NCI-H460 (cell line): ENCODE results near the gene FOXB2. TPM values are rescaled to one million over a fixed set of nuclear protein-coding genes. Genes with fewer than 3 reads are reported as not detected.
"Not testable (repeated sequence)": the region's sequence is repeated elsewhere in the genome, so short reads cannot be mapped to it uniquely, and the experiment has no call there.

Source experiments
- DNase-seq: peaks from one replicate; pipeline ENCODE4 v3.0.0-alpha.2; 2016; ENCODE audit warnings: low read depth; ENCODE audit errors: extremely low read depth
- polyA plus RNA-seq: library from polyadenylated mRNA; depleted of rRNA; stranded (reverse); fragments of >200 nt; gene quantifications from 2 replicates; pipeline ENCODE4 v1.2.3, GENCODE V29; 2014; cell fraction: nucleus; rRNA removed
- total RNA-seq: library from RNA; depleted of rRNA; stranded (reverse); fragments of >200 nt; shearing (Covaris generic); gene quantifications from 2 replicates; pipeline ENCODE4 v1.2.3, GENCODE V29; 2014; rRNA removed

The FOXB2 gene
- 0.07 TPM in 1 of 2 replicates, not detected in the other for total RNA-seq
- not detected in 2 replicates for polyA plus RNA-seq

DNA sequence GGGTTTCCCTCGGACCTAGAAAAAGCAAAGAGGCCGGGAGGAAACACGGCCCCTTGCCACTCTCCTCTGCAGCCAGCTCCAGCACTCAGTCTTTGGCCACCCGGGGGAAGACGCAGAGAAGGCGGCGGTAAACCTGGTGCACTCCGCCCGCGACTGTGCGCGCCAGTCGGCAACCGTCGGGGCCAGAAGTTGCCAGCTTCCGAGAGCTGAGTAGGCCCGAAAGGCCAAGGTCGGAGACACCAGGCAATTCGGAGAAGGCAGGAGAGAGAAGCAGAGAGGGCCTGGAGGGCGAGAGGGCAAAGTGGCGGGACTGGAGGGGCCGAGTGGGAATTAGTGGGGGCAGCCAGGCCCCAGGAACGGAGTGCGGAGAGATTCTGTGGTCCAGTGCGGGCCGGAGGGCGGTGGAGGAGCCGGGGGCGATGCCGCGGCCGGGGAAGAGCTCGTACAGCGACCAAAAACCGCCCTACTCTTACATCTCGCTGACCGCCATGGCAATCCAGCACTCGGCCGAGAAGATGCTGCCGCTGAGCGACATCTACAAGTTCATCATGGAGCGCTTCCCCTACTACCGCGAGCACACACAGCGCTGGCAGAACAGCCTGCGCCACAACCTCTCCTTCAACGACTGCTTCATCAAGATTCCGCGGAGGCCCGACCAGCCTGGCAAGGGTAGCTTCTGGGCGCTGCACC is at the start of gene FOXB2:
Gene FOXB2 (plus strand): TSS at position 420 of the 690 bp plus-strand sequence. CDS start 0 bp downstream, at position 420.
- DNase-seq = no peak

DNA sequence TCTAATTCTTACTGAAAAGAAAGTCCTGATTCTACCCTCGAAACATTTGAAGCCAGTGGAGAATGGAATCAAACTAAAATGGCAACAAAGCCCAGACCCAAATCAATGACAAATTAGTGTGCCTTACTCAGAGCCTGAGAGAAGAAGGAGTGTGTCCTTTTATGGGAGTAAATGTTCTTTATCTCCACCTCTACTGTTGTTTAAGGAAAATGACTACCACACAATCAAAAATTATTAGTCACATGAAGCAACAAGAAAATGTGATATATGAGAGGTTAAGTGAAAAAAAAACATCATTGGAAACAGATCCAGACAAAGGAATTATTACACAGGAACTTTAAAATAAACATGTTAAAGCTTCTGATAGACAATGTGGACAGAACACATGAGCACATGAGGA is 49.7 kb upstream of the FOXB2 start:
- no peak for DNase-seq

DNA sequence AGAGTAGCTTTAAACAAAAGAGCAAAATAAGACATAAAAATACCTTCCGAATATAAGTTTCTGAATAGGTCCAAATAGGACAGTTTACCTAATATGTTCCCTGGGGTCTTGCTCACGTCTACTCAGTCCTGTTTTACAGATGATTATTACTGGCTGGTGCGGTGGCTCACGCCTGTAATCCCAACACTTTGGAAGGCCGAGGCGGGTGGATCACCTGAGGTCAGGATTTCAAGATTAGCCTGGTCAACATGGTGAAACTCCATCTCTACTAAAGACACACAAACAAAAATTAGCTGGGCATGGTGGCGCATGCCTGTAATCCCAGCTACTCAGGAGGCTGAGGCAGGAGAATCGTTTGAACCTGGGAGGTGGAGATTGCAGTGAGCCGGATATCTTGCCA is 40.6 kb upstream of the FOXB2 start:
- DNase-seq = not testable (repeated sequence)

DNA sequence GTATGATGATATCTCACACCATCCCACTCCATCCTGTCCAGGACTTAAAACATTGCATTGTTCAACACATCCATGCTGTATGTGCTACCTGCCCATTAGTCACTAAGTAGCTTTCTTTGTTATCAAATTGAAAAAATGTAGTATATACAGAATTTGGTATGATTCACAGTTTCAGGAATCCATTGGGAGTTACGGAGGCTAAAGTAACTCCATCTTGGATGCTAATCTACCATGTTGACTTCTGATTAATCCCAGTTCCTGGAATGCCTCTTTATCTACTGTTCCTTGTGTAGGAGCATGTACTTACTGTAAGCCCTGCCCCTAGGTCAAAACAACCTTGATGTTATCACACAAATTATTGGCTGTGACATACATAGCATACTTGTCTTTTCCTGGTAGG is 38.9 kb upstream of the FOXB2 start:
- no peak for DNase-seq

DNA sequence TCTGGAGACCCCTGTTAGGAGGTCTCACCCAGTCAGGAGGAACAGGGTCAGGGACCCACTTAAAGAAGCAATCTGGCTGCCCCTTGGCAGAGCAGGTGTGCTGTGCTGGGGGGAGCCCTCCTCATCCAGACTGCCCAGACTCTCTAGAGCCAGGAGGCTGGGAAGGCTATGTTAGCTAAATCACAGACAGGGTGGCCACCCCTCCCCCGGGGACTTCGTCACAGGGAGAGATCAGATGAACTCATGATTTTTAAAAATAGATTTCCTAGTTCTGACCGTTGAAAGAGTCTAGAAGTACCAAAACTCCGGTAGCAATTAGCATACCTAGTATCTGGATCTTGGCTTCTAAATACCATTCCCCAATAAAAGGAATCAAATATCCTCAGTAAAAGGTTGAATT is 35.0 kb upstream of the FOXB2 start:
- DNase-seq = no peak

DNA sequence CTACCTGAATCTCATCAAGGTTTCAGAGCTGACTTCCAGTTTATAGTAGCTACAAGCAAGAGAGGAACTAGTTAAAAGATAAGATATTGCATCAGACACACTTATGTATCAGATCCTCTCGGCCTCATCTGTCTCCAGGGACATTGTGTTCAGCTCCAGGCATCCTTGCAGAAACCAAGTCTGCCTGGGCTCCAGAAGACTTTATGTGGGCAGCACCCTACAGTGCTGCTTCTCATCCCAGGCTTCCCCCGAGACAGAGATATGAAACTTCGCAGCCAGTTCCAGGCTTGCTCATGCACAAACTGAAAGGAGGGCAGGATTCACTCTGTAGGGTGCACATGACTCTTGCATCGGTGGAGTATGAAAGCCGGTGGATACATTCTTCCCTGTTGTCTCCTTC is 33.9 kb upstream of the FOXB2 start:
- DNase-seq = no peak

DNA sequence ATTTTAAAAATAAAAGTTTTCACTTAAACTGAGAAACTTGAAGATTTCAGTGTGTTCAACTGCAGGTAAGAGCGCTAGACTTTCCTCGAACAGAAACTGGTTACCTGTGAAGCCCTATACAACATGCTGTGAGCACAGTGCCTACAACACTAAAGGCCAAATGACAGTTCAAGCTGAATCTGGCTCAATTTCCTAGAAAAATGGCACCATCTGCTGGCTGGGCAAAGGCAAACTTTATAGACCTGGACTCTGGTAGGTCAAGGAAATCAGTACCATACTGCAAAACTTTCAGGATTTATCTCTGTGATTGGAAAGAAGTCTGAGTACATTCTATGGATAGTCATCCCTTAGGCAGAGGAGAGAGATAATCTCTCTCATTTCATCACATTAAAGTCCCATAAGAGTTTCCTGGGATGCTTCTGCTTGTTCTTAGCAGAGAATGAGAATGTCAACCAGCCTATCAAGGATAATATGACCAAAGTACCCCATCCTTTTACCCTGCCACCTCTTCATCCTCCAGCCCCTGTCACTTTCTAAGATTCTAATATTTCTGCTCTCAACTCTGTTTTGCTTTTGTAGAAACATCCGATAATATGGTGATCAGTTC is 31.8 kb upstream of the FOXB2 start:
- DNase-seq = peak; percentile 54

DNA sequence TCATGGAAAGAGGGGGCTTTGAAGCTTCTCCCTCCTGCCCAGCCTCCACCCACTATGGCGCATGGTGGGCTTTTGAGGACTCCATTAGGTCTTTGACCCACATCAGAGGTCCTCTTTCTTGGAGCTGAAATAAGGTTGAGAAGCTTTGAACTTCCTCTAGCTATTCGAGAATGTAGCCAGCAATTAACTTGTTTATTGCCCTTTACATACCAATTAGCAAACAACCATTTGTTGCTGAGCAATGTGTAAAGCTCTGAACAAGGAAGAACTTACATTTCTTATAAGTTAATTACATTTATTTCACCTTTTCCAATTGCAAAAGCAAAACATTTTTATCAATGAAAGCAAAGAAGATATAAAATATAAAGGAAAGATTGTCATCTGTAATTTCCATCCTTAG is 30.5 kb upstream of the FOXB2 start:
- DNase-seq = no peak

DNA sequence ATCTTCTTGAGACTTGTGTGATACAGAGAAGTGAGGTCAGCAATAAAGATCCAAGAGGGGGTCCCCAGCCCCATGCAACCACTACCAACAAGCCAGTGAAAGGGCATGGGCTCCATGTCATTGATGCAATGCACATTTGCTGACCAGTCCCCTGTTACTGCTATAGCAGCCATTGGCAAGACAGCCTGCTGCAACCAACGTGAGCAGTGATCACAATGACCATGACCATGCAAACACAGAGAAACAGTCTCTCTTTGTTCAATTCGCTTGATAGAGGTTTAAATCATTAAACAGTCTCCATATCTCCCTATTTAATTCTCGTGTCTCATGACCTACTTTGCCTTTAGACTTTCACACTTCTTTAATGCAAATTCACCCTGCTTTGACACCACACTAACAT is 30.0 kb upstream of the FOXB2 start:
- no peak for DNase-seq

DNA sequence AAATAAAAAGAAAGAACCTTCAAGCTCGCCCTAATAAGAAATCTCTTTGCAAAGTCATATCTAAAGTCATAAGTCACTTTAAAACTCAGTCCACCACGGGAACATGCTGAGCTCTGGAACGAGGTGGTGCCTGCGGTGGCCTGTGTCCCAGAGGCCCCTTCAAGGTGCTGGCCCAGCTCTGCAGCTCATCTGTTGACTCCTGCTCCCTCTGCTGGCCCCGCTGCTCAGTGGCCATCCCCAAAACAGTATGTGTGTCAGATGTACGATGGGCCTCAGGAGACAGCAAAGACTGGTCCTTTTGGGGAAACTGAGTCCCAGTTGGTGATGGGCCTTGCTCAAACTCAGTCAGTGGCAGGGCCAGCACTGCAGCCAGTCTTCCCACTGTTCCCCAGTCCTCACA is 22.8 kb upstream of the FOXB2 start:
- peak; percentile 24 for DNase-seq

DNA sequence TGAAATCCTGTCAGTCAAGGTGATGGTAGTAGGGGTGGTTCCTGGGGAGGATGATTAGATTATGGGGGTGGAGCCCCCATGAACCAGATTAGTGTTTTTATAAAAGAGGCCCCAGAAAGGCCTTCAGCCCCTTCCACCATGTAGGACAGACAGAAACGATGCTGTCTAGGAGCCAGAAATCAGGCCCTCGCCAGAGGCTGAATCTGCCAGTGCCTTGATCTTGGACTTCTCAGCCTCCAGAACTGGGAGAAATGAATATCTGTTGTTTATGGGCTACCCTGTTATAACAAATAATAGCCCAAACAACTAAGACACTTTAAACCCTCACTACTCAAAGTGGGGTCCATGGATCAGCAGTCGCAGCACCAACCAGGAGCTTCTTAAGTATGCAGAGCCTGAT is 20.2 kb upstream of the FOXB2 start:
- no peak for DNase-seq

DNA sequence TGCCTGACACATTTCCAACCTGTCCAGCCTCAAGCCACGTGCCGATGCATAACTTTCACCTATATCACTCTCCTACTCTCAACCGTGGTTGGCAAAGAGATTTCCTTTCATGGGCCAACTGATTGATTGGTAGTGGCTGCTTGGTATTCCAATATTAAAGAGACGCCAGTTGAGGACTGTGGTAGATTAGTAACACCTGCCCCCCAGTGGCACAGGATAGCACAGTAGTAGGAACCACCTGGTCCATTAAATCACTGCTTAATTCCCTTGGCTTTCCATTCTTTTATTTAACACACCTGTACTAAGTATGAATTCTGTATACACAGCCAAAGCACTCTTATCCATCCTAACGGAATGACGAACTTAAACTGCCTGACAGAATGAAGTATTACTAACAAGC is 19.1 kb upstream of the FOXB2 start:
- DNase-seq = no peak

DNA sequence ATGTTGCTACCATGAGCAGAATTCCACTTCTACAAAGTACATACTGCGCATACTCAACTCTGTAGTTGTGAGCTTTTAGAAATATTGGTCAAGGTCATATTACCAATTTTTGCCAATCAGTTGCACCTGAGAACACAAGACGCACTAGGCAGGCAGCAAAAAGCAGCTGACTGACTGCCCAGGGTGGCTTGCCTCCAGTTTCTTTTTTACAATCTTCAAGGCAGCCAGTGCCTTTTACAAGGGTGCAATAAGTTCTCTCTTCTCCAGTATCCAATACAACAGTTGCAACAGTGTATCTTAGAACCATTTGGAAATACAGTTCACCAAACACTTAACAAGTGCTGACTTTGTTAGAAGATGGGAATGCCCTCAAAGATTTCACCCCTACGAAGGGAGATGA is 16.1 kb upstream of the FOXB2 start:
- DNase-seq = no peak

DNA sequence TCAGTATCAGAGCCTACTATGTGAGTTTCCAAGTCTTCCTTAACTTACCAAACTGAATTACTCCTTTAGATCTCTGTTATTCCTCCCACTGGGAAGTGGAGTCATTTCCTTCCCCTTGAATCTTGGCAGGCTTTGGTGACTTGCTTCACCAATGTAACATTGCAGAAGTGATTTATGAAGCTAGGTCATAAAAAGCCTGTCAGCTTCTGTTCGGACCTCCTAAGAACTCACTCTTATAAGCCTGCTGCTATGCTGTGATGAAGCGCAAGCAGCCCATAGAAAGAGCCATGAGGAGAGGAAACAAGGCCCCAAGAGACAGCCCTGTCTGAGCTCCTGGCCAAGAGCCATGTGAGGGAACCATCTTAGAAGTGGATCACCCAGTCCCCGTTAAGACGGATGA is 14.2 kb upstream of the FOXB2 start:
- no peak for DNase-seq

DNA sequence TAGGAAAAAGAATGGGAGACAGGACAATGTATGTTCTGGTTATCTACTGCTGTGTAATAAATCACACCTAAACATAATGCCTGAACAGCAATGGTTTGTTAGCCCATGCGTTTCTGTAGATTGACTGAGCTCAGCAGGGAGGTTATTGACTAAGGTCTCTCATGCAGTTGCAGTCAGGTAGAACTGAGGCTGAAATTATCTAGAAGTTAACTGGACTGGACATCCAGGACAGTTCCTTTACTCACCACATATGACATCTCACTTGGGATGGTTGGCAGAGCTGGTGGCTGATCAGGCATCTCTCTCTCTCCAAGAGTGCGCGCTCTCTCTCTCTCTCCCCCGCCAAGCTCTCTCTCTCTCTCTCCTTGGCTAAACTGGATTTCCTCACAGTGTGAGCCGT is 8.9 kb upstream of the FOXB2 start:
- DNase-seq = no peak

DNA sequence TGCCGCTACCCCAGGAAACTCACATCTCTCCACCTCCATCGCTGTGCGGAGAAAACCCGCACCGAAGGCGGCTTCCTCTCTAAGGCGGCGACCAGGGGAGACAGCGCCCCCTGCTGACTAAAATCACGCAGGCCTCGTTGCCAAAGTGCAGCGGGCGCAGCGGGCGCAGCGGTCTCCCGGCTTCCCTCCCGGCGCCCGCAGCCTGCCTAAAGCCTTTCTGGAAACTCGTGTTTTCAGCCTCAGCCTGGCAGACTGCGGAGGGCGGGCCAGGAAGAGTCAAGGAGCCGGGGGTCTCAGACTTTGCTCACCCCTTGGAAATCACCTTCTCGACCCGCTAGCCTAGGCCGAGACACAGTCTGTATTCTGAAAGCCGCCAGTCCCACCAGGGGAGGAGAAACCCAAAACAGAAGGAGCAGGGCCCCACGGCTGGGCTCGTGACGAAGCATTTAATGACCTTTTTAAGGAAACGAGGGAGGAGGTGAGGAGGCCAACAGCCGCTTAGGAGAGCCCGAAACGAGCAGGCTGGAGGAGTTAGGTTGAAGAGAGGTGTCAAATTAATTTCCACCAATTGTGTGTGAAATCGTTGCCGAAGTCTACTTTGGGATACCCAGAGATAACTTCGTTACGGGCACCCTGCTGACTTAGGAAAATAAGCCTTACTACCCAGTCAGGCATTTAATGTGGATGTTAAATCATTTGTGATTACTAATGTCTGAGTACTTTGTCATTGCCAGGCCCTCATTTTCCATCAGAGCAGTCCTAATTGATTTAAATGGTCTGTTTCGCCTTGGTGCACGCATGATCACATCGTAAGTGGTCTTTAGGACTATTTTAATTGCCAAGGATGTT is 7.3 kb upstream of the FOXB2 start:
- DNase-seq = peak; percentile 11

DNA sequence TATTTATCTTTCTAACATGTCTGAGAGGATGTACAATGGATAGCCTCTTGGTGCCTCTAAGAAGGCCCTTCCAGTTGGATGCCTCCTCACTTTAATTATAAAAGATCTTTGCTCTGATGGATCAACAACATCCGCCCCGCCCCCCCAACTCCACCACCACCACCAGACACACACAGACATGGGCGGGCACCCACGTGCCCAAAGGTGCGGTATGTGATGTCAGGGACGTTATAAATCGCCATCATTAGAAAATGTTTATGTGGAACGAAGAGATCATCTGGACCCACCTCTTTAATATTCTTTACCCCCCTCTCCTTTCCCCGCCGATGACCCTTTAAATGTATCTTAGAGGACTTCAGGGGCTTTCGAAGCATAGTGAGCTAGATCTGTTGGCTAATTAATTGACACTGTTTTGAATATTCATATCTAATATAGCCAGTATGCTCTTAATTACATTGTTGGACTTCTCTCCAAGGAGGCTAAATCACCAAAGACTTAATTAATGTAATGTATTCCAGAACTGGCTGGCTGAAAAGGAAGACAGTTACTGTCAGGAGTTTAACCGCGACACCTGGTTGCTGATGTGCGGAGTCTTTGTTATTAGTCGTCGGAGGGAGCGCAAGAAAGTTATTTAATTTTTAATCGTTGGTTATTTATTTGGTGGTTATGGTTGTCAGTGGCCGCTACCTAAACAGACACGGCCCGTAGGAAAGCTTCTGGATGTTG is 6.1 kb upstream of the FOXB2 start:
- no peak for DNase-seq

DNA sequence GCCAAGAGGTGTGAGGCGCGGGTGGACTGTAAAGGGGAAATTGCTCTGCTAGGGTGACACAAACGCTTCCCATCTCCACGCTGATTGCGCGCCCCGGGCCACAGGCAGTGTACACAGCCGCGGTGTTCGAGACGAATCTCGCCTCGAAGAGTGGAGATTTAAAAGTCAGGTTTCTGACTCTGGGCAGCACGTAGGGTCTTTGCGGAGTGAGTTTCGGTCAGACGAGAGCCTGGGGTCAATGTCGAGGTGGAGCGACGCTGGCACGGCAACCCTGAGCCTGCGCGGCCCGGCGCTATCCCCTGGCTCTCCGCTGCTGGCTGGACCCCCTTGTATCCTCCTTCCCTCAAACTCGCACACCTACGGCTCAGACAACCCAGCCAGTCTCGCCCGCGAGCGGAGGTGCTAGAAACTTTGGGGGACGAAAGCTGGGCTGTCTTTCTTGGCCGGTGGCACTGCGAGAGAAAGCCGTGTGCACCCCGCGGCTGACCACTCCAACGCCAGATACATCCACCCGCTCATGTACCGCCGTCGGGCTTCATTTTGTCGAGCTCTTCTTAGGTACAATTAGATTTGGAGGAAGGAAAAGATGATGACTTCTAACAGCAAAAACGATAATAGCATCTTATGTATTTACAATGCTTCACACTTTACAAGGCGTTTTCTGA is 5.4 kb upstream of the FOXB2 start:
- no peak for DNase-seq

DNA sequence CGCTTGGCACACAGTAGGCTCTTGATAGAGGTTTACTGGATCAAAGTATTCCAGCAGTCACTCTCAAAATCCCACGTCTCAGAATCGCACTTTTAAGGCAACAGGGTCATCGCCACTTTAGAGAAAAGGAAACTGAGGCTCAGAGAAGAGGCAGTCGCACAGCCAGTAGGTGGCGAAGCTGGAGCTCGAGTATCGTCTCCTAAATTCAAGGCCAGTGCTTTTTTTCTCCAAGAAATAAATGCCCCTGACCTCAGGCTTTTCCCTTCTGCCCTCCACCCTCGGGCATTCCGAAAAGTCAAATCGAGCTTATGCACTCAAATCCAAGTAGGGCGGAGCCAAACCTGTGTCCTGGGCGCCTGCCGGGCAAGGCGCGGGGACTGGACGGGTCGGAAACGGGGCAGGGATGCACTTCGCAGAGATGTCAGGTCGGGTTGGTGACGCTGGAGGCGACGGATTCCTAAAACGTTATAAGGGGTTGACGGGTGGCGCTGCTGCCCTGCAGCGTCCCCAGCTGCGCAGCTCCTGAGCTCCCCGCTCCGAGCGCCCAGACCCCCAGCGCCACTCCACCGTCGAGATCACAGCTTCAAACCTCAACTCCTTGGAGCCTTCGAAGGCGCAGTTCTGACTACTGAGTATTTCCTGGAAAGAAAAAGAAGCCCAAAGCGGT is 4.7 kb upstream of the FOXB2 start:
- no peak for DNase-seq
